ENCODE data around the gene STIMATE. TPM values are rescaled to one million over a fixed set of nuclear protein-coding genes. Genes with fewer than 3 reads are reported as not detected.

STIMATE gene
- total RNA-seq, 2 experiments from 2014 or later: 7.7 to 9.7 TPM

DNA sequence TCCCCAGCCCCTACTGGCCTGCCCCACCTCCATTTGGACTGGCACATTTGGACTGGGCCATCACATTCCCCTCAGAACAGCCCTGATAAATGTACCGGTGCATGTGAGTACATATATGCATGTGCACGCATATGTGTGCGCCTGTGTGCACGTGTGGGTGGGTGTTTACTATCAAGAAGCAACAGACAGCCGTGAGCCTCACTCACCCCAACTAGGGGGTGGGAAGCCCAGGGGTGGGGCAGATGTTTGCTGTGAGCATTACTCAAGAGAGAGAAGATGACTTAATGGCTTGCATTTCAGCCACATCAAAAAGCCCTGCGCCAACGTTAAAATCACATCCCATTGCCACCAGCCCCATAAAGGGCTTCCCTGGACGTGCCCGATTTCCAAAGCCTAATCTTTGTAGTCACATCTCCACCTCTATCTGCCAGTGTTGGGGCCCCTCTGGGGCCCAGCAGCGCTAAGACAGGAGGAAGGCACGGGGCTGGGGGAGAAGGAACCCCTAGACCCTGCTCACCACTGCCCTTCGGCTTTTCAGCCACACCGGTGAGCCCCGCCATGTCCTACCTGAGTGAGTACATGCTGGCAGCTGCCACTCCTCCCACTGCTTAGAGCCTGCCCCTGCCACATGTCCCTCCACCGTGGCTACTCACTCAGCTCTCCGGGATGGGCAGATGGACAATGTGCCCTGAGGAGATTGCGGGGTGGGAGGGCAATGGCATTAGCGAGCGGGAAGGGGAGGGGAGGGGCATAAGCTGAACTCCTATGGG lies 91.9 kb downstream of the STIMATE start:
- peaks cover 4% of the 10 kb centered on the region for H3K4me1 Mint-ChIP-seq (ENCODE audit: low read depth)
- H3K36me3 Mint-ChIP-seq (ENCODE audit: low read depth): no peaks in the 10 kb centered on the region
- no peak overlapping the region for H3K27ac Mint-ChIP-seq
- CTCF ChIA-PET: no interaction called here
- intact Hi-C loops (cut with micrococcal nuclease): no loop called here
- no peaks in the 10 kb centered on the region for H3K9me3 Mint-ChIP-seq
- no peak for DNase-seq
- no peaks in the 10 kb centered on the region for H3K27me3 Mint-ChIP-seq (ENCODE audit: low read depth)
- H3K4me3 Mint-ChIP-seq: no peak overlapping the region

DNA sequence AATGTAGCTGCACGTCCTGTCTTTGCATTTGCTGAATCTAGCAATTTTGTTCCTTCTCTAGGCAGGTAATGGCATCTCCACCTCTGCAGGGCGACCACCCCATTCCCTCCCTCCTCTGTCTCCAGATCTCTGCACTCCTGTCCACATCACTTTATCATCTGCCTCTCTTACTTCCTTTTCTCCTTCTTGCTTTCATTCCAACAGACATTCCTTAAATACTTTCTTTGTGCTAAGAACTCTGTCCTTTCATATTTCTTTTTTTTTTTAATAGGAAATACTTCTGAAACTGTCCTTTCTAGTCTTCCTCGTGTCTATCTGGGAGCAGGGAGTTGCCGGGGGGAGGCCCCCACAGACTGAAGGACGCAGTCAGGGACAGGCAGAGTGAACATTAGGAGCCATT lies 95.5 kb downstream of the STIMATE start:
- H3K9me3 Mint-ChIP-seq: no peaks in the 10 kb centered on the region
- H3K4me3 Mint-ChIP-seq: no peak overlapping the region
- no peaks in the 10 kb centered on the region for H3K27me3 Mint-ChIP-seq (ENCODE audit: low read depth)
- no peaks in the 10 kb centered on the region for H3K4me1 Mint-ChIP-seq (ENCODE audit: low read depth)
- no peaks in the 10 kb centered on the region for H3K36me3 Mint-ChIP-seq (ENCODE audit: low read depth)
- intact Hi-C loops (cut with micrococcal nuclease): no loop called here
- CTCF ChIA-PET: interaction anchor here (0.6 kb wide), 1 partner anchor 47 kb away, joined by 3 read pairs; no protein-coding TSS in a partner anchor
- H3K27ac Mint-ChIP-seq: no peak overlapping the region
- DNase-seq: no peak

- Mint-ChIP-seq H3K27ac (no peak overlapping the region), H3K9me3 (no peaks in the 10 kb centered on the region), H3K4me1 (ENCODE audit: low read depth) (no peaks in the 10 kb centered on the region), H3K27me3 (ENCODE audit: low read depth) (no peaks in the 10 kb centered on the region), H3K36me3 (ENCODE audit: low read depth) (no peaks in the 10 kb centered on the region), H3K4me3 (no peak overlapping the region)
- CTCF ChIA-PET: interaction anchor here (0.6 kb wide), 1 partner anchor 21 kb away, joined by 3 read pairs; no protein-coding TSS in a partner anchor
- intact Hi-C loops (cut with micrococcal nuclease): no loop called here
- DNase-seq: no peak
Measured at GRCh38 chr3:52800079-52800478, 97.3 kb downstream of the STIMATE start.

GRCh38 chr3:52798978-52799476 lies 98.3 kb downstream of the STIMATE start:
- CTCF ChIA-PET: interaction anchor here (0.7 to 1.3 kb wide), 7 partner anchors 10 to 186 kb away, joined by 3 to 6 read pairs (median 3); no protein-coding TSS in a partner anchor
- intact Hi-C loops (cut with micrococcal nuclease): no loop called here

GRCh38 chr3:52798376-52798977 lies 98.9 kb downstream of the STIMATE start:
- Mint-ChIP-seq H3K4me3 (no peak overlapping the region), H3K36me3 (ENCODE audit: low read depth) (no peaks in the 10 kb centered on the region), H3K9me3 (no peaks in the 10 kb centered on the region), H3K27me3 (ENCODE audit: low read depth) (no peaks in the 10 kb centered on the region), H3K4me1 (ENCODE audit: low read depth) (no peaks in the 10 kb centered on the region), H3K27ac (no peak overlapping the region)
- CTCF ChIA-PET: interaction anchor here (0.7 to 1.3 kb wide), 8 partner anchors 10 to 186 kb away, joined by 3 to 6 read pairs (median 3); no protein-coding TSS in a partner anchor
- intact Hi-C loops (cut with micrococcal nuclease): no loop called here
- no peak for DNase-seq

More at GRCh38 chr3:52798978-52799476, 98.3 kb downstream of the STIMATE start:
- Mint-ChIP-seq H3K36me3 (ENCODE audit: low read depth) (no peaks in the 10 kb centered on the region), H3K9me3 (no peaks in the 10 kb centered on the region), H3K27me3 (ENCODE audit: low read depth) (no peaks in the 10 kb centered on the region), H3K4me3 (no peak overlapping the region), H3K27ac (no peak overlapping the region), H3K4me1 (ENCODE audit: low read depth) (no peaks in the 10 kb centered on the region)
- peak; percentile 36 for DNase-seq

DNA sequence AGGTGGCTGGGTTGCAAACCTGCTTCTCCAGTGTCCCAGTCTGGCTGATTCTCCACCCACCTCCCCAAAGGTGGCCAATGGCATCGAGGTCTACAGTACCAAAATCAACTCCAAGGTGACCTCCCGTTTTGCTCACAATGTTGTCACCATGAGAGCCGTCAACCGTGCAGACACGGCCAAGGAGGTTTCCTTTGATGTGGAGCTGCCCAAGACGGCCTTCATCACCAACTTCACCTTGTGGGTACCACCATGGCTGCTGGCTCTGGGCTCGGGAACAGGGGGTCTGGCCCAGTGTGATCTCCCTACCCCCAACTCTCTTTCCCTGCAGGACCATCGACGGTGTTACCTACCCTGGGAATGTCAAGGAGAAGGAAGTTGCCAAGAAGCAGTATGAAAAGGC lies 100.9 kb downstream of the STIMATE start:
- Mint-ChIP-seq H3K9me3 (no peaks in the 10 kb centered on the region), H3K27ac (no peak overlapping the region), H3K4me1 (ENCODE audit: low read depth) (no peaks in the 10 kb centered on the region), H3K36me3 (ENCODE audit: low read depth) (no peaks in the 10 kb centered on the region), H3K27me3 (ENCODE audit: low read depth) (no peaks in the 10 kb centered on the region), H3K4me3 (no peak overlapping the region)
- CTCF ChIA-PET: no interaction called here
- no peak for DNase-seq
- intact Hi-C loops (cut with micrococcal nuclease): no loop called here

DNA sequence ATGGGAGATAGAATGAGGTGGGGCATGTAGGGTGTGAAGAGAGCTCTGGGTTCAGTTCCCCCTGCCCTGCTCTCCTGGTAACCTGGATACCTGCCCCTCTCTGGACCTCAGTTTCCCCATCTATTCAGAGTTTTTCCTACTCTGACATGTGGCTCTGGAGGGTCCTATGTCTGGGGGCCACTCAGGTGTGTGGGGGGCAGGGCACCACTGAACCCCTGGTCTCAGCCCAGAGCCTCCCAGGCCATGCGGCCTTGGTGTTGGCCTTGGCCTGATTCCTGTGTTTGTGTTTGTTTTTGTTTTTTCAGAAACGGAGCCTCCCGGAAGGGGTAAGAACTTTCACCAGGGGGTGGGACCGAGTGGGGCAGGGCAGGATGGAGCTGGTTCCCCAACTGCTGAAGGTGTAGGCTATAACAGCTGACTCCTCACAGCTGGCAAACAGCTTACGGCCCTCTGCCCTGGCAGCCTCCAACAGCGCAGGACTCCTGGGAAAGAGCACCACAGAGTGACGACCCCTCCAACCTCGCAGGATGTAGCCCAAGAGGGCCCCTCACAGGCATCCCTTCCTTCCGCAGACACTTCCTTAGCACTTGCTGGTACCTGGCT lies 101.9 kb downstream of the STIMATE start:
- DNase-seq: no peak
- no peaks in the 10 kb centered on the region for H3K27me3 Mint-ChIP-seq (ENCODE audit: low read depth)
- no peaks in the 10 kb centered on the region for H3K36me3 Mint-ChIP-seq (ENCODE audit: low read depth)
- CTCF ChIA-PET: no interaction called here
- no peaks in the 10 kb centered on the region for H3K4me1 Mint-ChIP-seq (ENCODE audit: low read depth)
- no peaks in the 10 kb centered on the region for H3K9me3 Mint-ChIP-seq
- intact Hi-C loops (cut with micrococcal nuclease): no loop called here
- H3K4me3 Mint-ChIP-seq: no peak overlapping the region
- H3K27ac Mint-ChIP-seq: no peak overlapping the region

GRCh38 chr3:52794612-52795099 lies 102.7 kb downstream of the STIMATE start, which contains the start of gene ITIH3:
TSS of gene ITIH3 (plus strand) at chr3:52794796. CDS start at chr3:52794804, 8 bp downstream.
- Mint-ChIP-seq H3K27ac (no peak within 1 kb of the TSS), H3K4me1 (ENCODE audit: low read depth) (no peaks in the 10 kb centered on the region), H3K27me3 (ENCODE audit: low read depth) (no peaks in the 10 kb centered on the region), H3K36me3 (ENCODE audit: low read depth) (no peaks in the 10 kb centered on the region), H3K9me3 (no peaks in the 10 kb centered on the region), H3K4me3 (no peak within 1 kb of the TSS)
- intact Hi-C loops (cut with micrococcal nuclease): no loop called here
- CTCF ChIA-PET: interaction anchor here (0.5 kb wide), 1 partner anchor 39 kb away, joined by 4 read pairs; no protein-coding TSS in a partner anchor
- no peak for DNase-seq

DNA sequence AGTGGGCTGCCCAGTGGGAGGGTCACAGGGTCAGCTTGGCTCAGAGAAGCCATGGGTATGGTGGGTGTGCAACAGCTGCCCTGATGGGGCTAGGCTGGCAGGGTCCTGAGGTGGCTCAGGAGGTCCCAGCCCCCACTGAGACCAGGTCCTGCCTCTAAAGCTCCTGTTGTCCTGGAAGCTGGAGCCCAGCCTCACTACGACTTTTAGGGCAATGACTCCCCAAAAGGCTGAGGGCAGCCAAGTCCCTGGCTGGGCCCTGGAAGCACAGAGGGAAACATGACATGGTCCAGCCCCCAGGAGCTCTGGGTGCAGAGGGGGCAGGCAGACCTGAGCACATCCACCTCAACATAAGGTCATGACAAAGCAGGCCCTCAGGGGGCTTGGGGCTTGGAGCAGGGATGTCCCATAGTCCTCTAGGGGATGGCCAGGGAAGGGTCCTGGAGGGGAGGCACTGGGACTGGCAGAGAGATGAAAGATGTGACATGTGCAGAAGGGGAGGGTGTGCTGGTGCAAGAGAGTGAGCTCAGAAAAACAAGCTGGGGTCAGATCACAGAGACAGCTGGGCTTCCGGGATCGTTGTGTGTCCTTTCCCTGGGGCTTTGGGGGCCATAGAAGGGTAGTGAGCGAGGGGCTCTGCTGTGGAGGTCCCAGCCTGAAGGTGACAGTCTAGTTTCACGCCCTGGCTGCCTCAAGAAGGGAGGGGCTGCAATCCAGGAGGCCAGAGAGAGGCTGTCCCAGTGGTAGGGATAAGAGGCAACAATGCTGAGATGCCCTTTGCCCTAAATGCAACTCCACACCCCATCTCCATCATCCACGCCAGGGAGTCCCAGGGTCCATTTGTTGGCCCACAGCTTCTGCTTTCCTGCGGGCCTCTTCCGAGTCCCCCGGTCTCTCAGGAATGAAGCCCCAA lies 103.4 kb downstream of the STIMATE start:
- H3K27me3 Mint-ChIP-seq (ENCODE audit: low read depth): no peaks in the 10 kb centered on the region
- CTCF ChIA-PET: interaction anchor here (0.5 to 0.7 kb wide), 2 partner anchors 39 to 382 kb away, joined by 3 to 4 read pairs; no protein-coding TSS in a partner anchor

DNA sequence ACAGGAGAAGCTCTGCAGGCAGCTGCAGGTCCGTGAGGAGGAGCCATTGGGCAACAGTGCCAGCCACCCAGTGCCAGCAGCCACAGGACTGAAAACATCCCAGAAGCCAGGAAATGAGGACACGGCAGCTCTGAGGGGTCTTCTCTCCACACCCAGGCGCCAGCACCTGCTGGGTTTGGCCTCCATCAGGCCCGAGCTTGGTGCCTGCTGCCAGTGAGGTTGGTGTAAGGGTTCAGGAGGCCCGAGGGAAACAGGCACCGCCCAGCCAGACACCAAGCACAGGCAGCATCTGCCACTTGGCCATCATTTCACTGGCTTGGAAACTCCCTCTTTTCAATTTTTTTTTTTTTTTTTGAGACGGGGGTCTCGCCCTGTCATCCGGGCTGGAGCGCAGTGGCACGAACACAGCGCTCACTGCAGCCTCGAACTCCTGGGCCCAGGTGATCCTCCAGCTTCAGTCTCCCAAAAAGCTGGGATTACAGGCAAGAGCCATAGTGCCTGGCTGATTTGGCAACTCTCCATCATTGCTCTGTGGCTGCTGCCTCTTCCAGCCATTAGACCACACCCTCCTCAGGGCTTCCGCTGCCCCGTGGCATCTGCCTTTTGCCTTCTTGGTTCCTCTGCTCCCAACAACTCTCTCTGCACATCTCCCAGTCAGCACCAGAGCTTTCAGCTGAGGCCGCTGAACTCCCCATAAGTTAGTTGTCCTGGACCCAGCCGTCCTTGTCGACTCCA lies 104.2 kb downstream of the STIMATE start:
- no peak for DNase-seq
- intact Hi-C loops (cut with micrococcal nuclease): no loop called here
- Mint-ChIP-seq H3K27me3 (ENCODE audit: low read depth) (no peaks in the 10 kb centered on the region), H3K4me3 (no peak overlapping the region), H3K36me3 (ENCODE audit: low read depth) (no peaks in the 10 kb centered on the region), H3K9me3 (no peaks in the 10 kb centered on the region), H3K27ac (no peak overlapping the region), H3K4me1 (ENCODE audit: low read depth) (no peaks in the 10 kb centered on the region)
- CTCF ChIA-PET: interaction anchor here (0.7 kb wide), 1 partner anchor 381 kb away, joined by 3 read pairs; no protein-coding TSS in a partner anchor

More for the DNA sequence above, 103.4 kb downstream of the STIMATE start:
- no peak for DNase-seq
- H3K9me3 Mint-ChIP-seq: no peaks in the 10 kb centered on the region
- H3K36me3 Mint-ChIP-seq (ENCODE audit: low read depth): no peaks in the 10 kb centered on the region
- no peaks in the 10 kb centered on the region for H3K4me1 Mint-ChIP-seq (ENCODE audit: low read depth)
- H3K27ac Mint-ChIP-seq: no peak overlapping the region
- no peak overlapping the region for H3K4me3 Mint-ChIP-seq
- intact Hi-C loops (cut with micrococcal nuclease): no loop called here

DNA sequence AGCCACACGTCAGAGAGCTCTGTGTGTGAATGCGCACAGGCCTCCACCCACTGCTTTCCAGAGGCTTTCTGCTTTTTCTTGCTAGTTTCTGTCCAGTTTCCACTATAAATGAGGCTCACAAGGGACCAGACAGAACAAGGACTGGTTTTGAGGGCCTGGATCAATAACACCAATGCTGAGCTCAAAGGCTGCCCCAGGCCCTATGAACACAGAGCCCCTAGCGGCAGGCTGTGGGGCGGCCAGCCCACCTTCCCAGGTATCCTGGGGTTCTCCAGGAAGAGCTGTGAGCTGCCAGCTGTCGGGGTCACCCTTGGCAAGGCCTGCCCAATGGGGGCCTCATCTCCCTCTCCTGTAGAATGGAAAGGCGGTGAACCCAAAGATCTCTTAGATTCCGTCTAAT lies 104.9 kb downstream of the STIMATE start:
- Mint-ChIP-seq H3K27me3 (ENCODE audit: low read depth) (no peaks in the 10 kb centered on the region), H3K4me3 (no peak overlapping the region), H3K27ac (no peak overlapping the region), H3K9me3 (no peaks in the 10 kb centered on the region), H3K4me1 (ENCODE audit: low read depth) (no peaks in the 10 kb centered on the region), H3K36me3 (ENCODE audit: low read depth) (no peaks in the 10 kb centered on the region)
- CTCF ChIA-PET: no interaction called here
- no peak for DNase-seq
- intact Hi-C loops (cut with micrococcal nuclease): no loop called here
